Naive thymus-derived CD4-positive, alpha-beta T cell (primary cell): Measurements from ENCODE around the gene KLHL24. TPM values are rescaled to one million over a fixed set of nuclear protein-coding genes. Genes with fewer than 3 reads are reported as not detected.
"Not testable (repeated sequence)": the region's sequence is repeated elsewhere in the genome, so short reads cannot be mapped to it uniquely, and the experiment has no call there.

Source experiments
- ATAC-seq: fragments of 150-1000 bp; cut with Tn5 transposase; 2 replicates; pipeline ENCODE4 v1.10.0; 2021; ENCODE audit warnings: mild to moderate bottlenecking, moderate library complexity
- CTCF ChIA-PET: fragments of 350-600 bp; sonication (Branson Sonifier 250); formaldehyde crosslinking; loops from one replicate; lab custom pipeline; 2021; ENCODE audit warnings: antibody characterized with exemption; lab: Charles Lee
- POLR2A ChIA-PET: fragments of 350-600 bp; sonication (Branson Sonifier 250); formaldehyde crosslinking; loops from one replicate; lab custom pipeline; 2021; ENCODE audit warnings: antibody characterized with exemption, inconsistent platforms; lab: Charles Lee
- DNase-seq, 9 donors: peaks; one replicate each; pipeline versions ENCODE4 v3.0.0 to v3.0.0-alpha.2; 2020 to 2022; ENCODE audit warnings: mixed read lengths in 1 of 9
- H3K27ac ChIP-seq: one replicate; pipeline ENCODE4 v1.7.0; 2013; ENCODE audit warnings: mild to moderate bottlenecking, low read depth, low read length, moderate library complexity
- H3K27me3 ChIP-seq, 2 donors: one replicate each; pipeline ENCODE4 v1.7.0; 2013; ENCODE audit warnings: low read length in 2 of 2, mild to moderate bottlenecking in 2 of 2, moderate library complexity in 2 of 2; ENCODE audit not compliant: control insufficient read depth in 2 of 2, insufficient read depth in 2 of 2
- H3K36me3 ChIP-seq, 3 experiments: 1 replicate in 2 of 3; 2 replicates in 1 of 3; pipeline ENCODE4 v1.7.0; 2013; ENCODE audit warnings: low read length in 3 of 3, mild to moderate bottlenecking in 3 of 3, moderate library complexity in 1 of 3; ENCODE audit not compliant: insufficient read depth in 3 of 3, control insufficient read depth in 2 of 3
- H3K4me1 ChIP-seq, 2 donors: one replicate each; pipeline ENCODE4 v1.7.0; 2013; ENCODE audit warnings: low read length in 2 of 2, mild to moderate bottlenecking in 2 of 2, moderate library complexity in 1 of 2; ENCODE audit not compliant: control insufficient read depth in 2 of 2, insufficient read depth in 2 of 2
- H3K4me3 ChIP-seq: 2 replicates; pipeline ENCODE4 v1.7.0; 2013; ENCODE audit warnings: mild to moderate bottlenecking, low read length
- H3K9me3 ChIP-seq, 3 experiments: 1 replicate in 2 of 3; 2 replicates in 1 of 3; pipeline ENCODE4 v1.7.0; 2013; ENCODE audit warnings: low read length in 3 of 3; ENCODE audit not compliant: control insufficient read depth in 2 of 3
- H3K27ac Mint-ChIP-seq, 9 donors: one replicate each; pipeline ENCODE4 v1.8.0; 2020 to 2022; ENCODE audit warnings: mixed read lengths in 9 of 9, mild to moderate bottlenecking in 8 of 9, moderate library complexity in 5 of 9, inconsistent platforms in 2 of 9
- H3K27me3 Mint-ChIP-seq, 5 donors: one replicate each; pipeline ENCODE4 v1.8.0; 2021 to 2022; ENCODE audit warnings: mixed read lengths in 5 of 5, mild to moderate bottlenecking in 1 of 5
- H3K36me3 Mint-ChIP-seq, 5 donors: one replicate each; pipeline ENCODE4 v1.8.0; 2020 to 2022; ENCODE audit warnings: mixed read lengths in 5 of 5, mild to moderate bottlenecking in 3 of 5, inconsistent platforms in 1 of 5
- H3K4me1 Mint-ChIP-seq, 7 donors: one replicate each; pipeline ENCODE4 v1.8.0; 2020 to 2022; ENCODE audit warnings: mixed read lengths in 7 of 7, mild to moderate bottlenecking in 3 of 7, inconsistent platforms in 1 of 7
- H3K4me3 Mint-ChIP-seq, 10 donors: one replicate each; pipeline ENCODE4 v1.8.0; 2020 to 2022; ENCODE audit warnings: mild to moderate bottlenecking in 10 of 10, mixed read lengths in 10 of 10, moderate library complexity in 6 of 10, inconsistent platforms in 2 of 10
- H3K9me3 Mint-ChIP-seq, 11 donors: one replicate each; pipeline ENCODE4 v1.8.0; 2020 to 2022; ENCODE audit warnings: mixed read lengths in 11 of 11, mild to moderate bottlenecking in 4 of 11, inconsistent platforms in 1 of 11, moderate library complexity in 1 of 11
- intact Hi-C, 2 donors: fragments of 100-400 bp; cut with micrococcal nuclease; formaldehyde crosslinking; loops; one replicate each; pipeline ENCODE4 v1.15.1; 2023
- polyA plus RNA-seq, 2 donors: library from polyadenylated mRNA; unstranded; fragments of 300-500 nt; fragmentation: Illumina TruSeq; gene quantifications; one replicate each; pipeline ENCODE4 v1.2.3, GENCODE V29; 2021
- total RNA-seq, 6 experiments: library from RNA in 5 of 6; stranded (reverse) in 5 of 6; gene quantifications; 1 replicate in 5 of 6; 2 replicates in 1 of 6; pipeline ENCODE4 v1.2.3 and lab custom pipeline; 2021 to 2026

Gene KLHL24
- total and polyA plus RNA-seq, 7 experiments from 2014 or later = 25.3 to 161 (median 118) TPM

- no peaks in the 10 kb centered on the region for H3K27me3 ChIP-seq
- ChIA-PET CTCF (interaction anchor here (1.0 to 2.1 kb wide), 2 partner anchors 55 to 124 kb away, joined by 3 to 11 read pairs; no protein-coding TSS in a partner anchor), POLR2A (interaction anchor here (1.7 to 2.0 kb wide), 2 partner anchors 43 to 44 kb away, joined by 4 to 8 read pairs; partner anchors contain the start of gene KLHL24)
- peaks cover 0 to 30% of the 10 kb centered on the region in 2 donors for H3K4me1 ChIP-seq
- intact Hi-C loops = loop anchor here (1.0 to 2.0 kb wide), 3 partner anchors 38 to 174 kb away; partner anchors contain the start of gene KLHL6 (in 1 of the 2)
- peaks cover 16 to 44% (median 36%) of the 10 kb centered on the region in 7 donors for H3K4me1 Mint-ChIP-seq
- H3K36me3 Mint-ChIP-seq = peaks cover 0 to 8% (median 5%) of the 10 kb centered on the region in 5 donors
- peak overlapping the region in 1 of 10 donors; percentile 23 for H3K4me3 Mint-ChIP-seq
- peak overlapping the region in 1 of 9 donors; percentile 61 for H3K27ac Mint-ChIP-seq
- no peaks in the 10 kb centered on the region for H3K36me3 ChIP-seq
- H3K4me3 ChIP-seq = no peak overlapping the region
- ATAC-seq (no peak), DNase-seq (no peak)
- H3K27me3 Mint-ChIP-seq = peaks cover 0 to 2% (median 0%) of the 10 kb centered on the region in 5 donors
- peaks cover 0 to 17% (median 6%) of the 10 kb centered on the region in 11 donors for H3K9me3 Mint-ChIP-seq
- H3K9me3 ChIP-seq = peaks cover 0 to under 1% (median 0%) of the 10 kb centered on the region in 3 experiments
- H3K27ac ChIP-seq = no peak overlapping the region
Measured at GRCh38 chr3:183592821-183593220, 42.6 kb upstream of the KLHL24 start.

- Histone ChIP-seq H3K4me1 (peaks cover 0 to 13% of the 10 kb centered on the region in 2 donors), H3K27me3 (no peaks in the 10 kb centered on the region), H3K4me3 (no peak overlapping the region), H3K27ac (no peak overlapping the region), H3K9me3 (peaks cover 0 to 7% (median 0%) of the 10 kb centered on the region in 3 experiments), H3K36me3 (no peaks in the 10 kb centered on the region)
- Mint-ChIP-seq H3K9me3 (peaks cover 7 to 33% (median 17%) of the 10 kb centered on the region in 11 donors), H3K4me1 (peaks cover 7 to 26% (median 17%) of the 10 kb centered on the region in 7 donors), H3K4me3 (peak overlapping the region in 1 of 10 donors; percentile 12), H3K27ac (no peak overlapping the region), H3K36me3 (peaks cover 0 to 14% (median 13%) of the 10 kb centered on the region in 5 donors), H3K27me3 (peaks cover 0 to 2% (median 0%) of the 10 kb centered on the region in 5 donors)
- CTCF ChIA-PET = interaction anchor here (0.8 kb wide), 1 partner anchor 9 kb away, joined by 8 read pairs; no protein-coding TSS in a partner anchor
- no peak for ATAC-seq
- intact Hi-C loops = no loop called here
- POLR2A ChIA-PET = interaction anchor here (0.6 to 1.2 kb wide), 4 partner anchors 31 to 81 kb away, joined by 3 to 7 read pairs (median 4); no protein-coding TSS in a partner anchor
- no peak for DNase-seq
Measured at GRCh38 chr3:183594636-183595035, 40.8 kb upstream of the KLHL24 start.

- Histone ChIP-seq H3K4me1 (no peaks in the 10 kb centered on the region), H3K4me3 (no peak overlapping the region), H3K36me3 (no peaks in the 10 kb centered on the region), H3K27ac (no peak overlapping the region), H3K9me3 (peaks cover 0 to 7% (median 0%) of the 10 kb centered on the region in 3 experiments), H3K27me3 (no peaks in the 10 kb centered on the region)
- Mint-ChIP-seq H3K4me3 (no peak overlapping the region), H3K36me3 (peaks cover 0 to 14% (median 13%) of the 10 kb centered on the region in 5 donors), H3K9me3 (peaks cover 7 to 33% (median 17%) of the 10 kb centered on the region in 11 donors), H3K27me3 (peaks cover 0 to 2% (median 0%) of the 10 kb centered on the region in 5 donors), H3K4me1 (peaks cover 0 to 4% (median 3%) of the 10 kb centered on the region in 7 donors), H3K27ac (no peak overlapping the region)
- ATAC-seq (no peak), DNase-seq (no peak)
- POLR2A ChIA-PET = no interaction called here
- CTCF ChIA-PET = no interaction called here
- intact Hi-C loops = no loop called here
Measured at GRCh38 chr3:183597959-183598358, 37.5 kb upstream of the KLHL24 start.

- H3K27ac ChIP-seq, H3K36me3 ChIP-seq, H3K4me3 ChIP-seq, H3K27me3 Mint-ChIP-seq, intact Hi-C loops, CTCF ChIA-PET, H3K27ac Mint-ChIP-seq, H3K4me3 Mint-ChIP-seq, H3K36me3 Mint-ChIP-seq, H3K4me1 Mint-ChIP-seq, DNase-seq, H3K9me3 ChIP-seq, H3K4me1 ChIP-seq, POLR2A ChIA-PET, H3K27me3 ChIP-seq, H3K9me3 Mint-ChIP-seq, ATAC-seq: not testable (repeated sequence)
Measured at GRCh38 chr3:183611326-183611725, 24.1 kb upstream of the KLHL24 start.

GRCh38 chr3:183613366-183614285 lies 21.8 kb upstream of the KLHL24 start:
- Histone ChIP-seq H3K4me1 (no peaks in the 10 kb centered on the region), H3K9me3 (no peaks in the 10 kb centered on the region), H3K4me3 (no peak overlapping the region), H3K27ac (no peak overlapping the region), H3K27me3 (no peaks in the 10 kb centered on the region), H3K36me3 (no peaks in the 10 kb centered on the region)
- no peaks in the 10 kb centered on the region for H3K36me3 Mint-ChIP-seq
- H3K9me3 Mint-ChIP-seq = peaks cover 0 to 1% (median 0%) of the 10 kb centered on the region in 11 donors
- ChIA-PET POLR2A (no interaction called here), CTCF (no interaction called here)
- H3K4me3 Mint-ChIP-seq = no peak overlapping the region
- no peak for DNase-seq
- H3K27ac Mint-ChIP-seq = no peak overlapping the region
- no peak for ATAC-seq
- intact Hi-C loops = no loop called here
- peaks cover 0 to 5% (median 0%) of the 10 kb centered on the region in 5 donors for H3K27me3 Mint-ChIP-seq
- H3K4me1 Mint-ChIP-seq = no peaks in the 10 kb centered on the region

- no peak overlapping the region for H3K4me3 Mint-ChIP-seq
- Histone ChIP-seq H3K4me1 (no peaks in the 10 kb centered on the region), H3K27me3 (no peaks in the 10 kb centered on the region), H3K9me3 (peaks cover 0 to 4% (median 0%) of the 10 kb centered on the region in 3 experiments), H3K36me3 (no peaks in the 10 kb centered on the region), H3K4me3 (no peak overlapping the region), H3K27ac (no peak overlapping the region)
- no peak overlapping the region for H3K27ac Mint-ChIP-seq
- POLR2A ChIA-PET = interaction anchor here (1.2 kb wide), 1 partner anchor 16 kb away, joined by 3 read pairs; no protein-coding TSS in a partner anchor
- no peaks in the 10 kb centered on the region for H3K36me3 Mint-ChIP-seq
- CTCF ChIA-PET = interaction anchor here (1.1 kb wide), 1 partner anchor 15 kb away, joined by 3 read pairs; no protein-coding TSS in a partner anchor
- peaks cover 0 to 8% (median 4%) of the 10 kb centered on the region in 11 donors for H3K9me3 Mint-ChIP-seq
- no peak for DNase-seq
- intact Hi-C loops = no loop called here
- no peaks in the 10 kb centered on the region for H3K4me1 Mint-ChIP-seq
- H3K27me3 Mint-ChIP-seq = peaks cover 0 to 13% (median 0%) of the 10 kb centered on the region in 5 donors
- no peak for ATAC-seq
Measured at GRCh38 chr3:183618542-183618941, 16.9 kb upstream of the KLHL24 start.
